HG03432 (cell line): ENCODE results near the gene TICAM2.
A peak's percentile ranks its signal among the peaks of the same experiment; 100 is the strongest.
"Not testable (repeated sequence)": the region's sequence is repeated elsewhere in the genome, so short reads cannot be mapped to it uniquely, and the experiment has no call there.

Source experiments
- ATAC-seq: cut with Tn5 transposase; IDR thresholded peaks from one replicate; pipeline ENCODE4 v1.9.1; 2021; ENCODE audit warnings: mild to moderate bottlenecking, moderate library complexity; ENCODE audit not compliant: unreplicated experiment

Gene TICAM2

DNA sequence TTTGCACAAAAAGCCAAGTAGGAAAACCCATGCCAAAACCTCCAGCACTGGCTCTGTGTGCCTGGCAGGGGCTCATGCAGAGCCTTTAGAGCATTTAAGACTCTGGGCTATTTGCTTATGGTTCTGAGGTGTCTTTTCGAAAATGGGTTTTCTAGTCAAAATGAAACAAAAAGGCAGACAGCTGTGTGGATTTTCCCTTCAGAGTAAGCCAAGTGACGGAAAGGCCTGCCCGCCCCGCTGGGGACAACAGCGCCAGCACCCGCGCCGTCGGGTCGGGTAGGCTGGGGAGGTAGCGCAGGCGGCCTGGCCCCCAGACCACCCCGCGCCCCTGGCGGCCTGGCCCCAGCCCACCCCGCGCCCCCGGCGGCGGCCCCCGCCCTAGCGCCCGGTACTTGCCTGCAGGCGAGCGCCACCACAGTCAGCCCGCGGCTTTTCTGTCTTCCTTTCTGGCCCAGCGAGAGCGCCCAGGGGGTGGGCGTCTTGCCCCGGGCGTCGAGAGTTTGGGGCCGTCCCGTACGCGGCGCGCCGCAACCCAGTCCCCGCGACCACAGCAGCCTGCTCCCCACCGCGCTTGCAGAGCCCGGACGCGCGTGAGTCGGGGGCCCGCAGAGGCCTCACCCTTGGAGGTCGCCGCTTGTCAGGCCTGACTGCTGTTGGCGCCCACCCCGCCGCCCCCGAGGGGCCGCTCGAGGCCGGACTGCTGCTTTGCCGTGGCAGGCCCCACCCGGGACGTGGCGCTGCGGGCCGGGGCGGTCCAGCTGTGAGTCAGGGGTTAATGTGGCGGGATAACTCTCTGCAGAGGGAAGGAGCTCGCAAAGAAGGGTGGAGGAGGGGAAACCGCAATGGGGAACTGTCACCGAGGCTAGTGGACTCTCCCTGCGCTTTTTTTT lies at the start of gene TICAM2:
TSS of gene TICAM2 (minus strand) at position 779 of the 890 bp plus-strand sequence. CDS start 21,223 bp downstream, outside the sequence.
- ATAC-seq: peak; percentile 80

DNA sequence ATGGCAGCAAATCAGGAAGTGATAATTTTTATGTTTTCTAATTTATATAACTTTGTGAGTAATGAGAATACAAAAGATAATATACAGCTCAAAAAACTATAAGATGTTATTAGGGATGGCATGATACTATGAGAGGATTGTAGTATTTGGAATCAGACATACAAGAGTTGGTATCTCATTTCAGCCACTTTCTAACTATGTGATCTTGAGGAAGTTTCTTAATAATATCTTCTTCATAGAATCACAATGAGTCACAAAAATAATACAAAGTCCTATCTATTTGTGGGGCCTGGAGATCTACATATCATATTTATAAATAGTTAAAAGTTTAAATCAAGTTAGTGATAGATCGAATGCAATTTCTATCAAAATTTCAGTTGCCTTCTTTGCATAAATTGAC lies 47.3 kb upstream of the TICAM2 start:
- ATAC-seq: no peak

- no peak for ATAC-seq
Measured at GRCh38 chr5:115648056-115648455, 45.8 kb upstream of the TICAM2 start.

DNA sequence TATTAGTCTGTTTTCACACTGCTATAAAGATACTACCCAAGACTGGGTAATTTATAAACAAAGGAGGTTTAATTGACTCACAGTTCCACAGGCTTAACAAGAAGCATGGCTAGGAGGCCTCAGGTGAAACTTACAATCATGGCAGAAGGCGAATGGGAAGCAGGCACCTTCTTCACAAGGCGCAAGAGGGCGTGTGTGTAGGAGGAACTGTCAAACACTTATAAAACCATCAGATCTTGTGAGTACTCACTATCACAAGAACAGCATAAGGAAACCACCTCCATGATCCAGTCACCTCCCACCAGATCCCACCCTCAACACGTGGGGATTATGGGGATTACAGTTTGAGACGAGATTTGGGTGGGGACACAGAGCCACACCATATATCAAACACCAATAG lies 43.1 kb upstream of the TICAM2 start:
- ATAC-seq: not testable (repeated sequence)

DNA sequence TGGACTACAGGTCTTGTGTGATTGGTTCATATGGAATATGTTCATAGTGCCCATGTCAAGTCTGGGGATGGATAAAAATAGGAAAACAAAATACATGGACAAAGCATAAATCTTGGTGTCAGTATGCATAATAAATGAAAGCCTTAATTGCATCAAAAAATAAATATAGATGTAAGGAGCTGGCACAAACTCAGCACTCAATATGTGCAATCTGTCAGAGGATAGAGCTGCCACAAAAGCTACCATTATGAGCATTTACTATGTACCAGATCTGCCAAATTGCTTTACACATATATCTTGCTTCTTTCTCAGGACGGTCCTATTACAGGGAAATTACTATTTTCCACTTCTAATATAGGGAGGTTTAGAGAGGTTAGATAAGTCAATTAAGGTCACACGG lies 41.8 kb upstream of the TICAM2 start:
- no peak for ATAC-seq

DNA sequence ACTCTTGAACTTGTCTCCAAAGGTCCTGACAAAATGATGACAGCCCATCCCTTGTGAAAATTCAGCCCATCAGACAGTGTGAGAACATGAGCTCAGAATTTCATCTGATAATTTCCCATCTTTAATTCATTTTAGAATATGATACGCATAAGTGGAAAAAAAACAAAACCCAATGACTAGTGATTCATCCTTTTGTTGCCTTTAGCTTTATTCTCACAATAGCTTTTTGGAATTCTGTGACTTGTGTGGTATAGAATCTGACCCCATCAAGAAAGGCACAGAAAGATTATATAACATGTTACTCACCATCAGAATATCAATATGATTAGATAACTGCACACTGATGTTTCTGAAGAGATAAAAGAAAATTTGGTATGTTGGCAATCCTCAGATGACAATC lies 39.7 kb upstream of the TICAM2 start:
- no peak for ATAC-seq

- no peak for ATAC-seq
Measured at GRCh38 chr5:115640274-115640673, 38.0 kb upstream of the TICAM2 start.

- ATAC-seq: no peak
Measured at GRCh38 chr5:115639377-115639776, 37.1 kb upstream of the TICAM2 start.

DNA sequence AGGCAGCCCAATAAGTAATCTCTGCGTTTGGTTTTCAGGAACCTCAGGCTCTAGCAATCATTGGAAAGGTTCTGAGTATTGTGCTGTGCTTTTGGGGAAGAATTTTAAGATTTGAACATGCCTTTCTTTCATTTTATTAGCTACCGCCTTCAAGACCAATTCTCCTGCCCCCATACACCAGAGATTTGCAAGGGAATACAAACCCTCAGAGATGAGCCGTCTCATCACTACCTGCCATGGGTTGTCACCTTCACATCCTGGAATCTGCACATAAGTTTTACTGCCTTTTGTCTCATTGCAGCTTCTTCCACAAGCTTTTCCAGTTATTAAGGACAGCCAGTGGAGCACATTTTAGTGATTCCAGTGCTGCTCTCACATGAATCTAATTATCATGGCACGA lies 35.2 kb upstream of the TICAM2 start:
- ATAC-seq: no peak

GRCh38 chr5:115636008-115636407 lies 33.7 kb upstream of the TICAM2 start:
- no peak for ATAC-seq

DNA sequence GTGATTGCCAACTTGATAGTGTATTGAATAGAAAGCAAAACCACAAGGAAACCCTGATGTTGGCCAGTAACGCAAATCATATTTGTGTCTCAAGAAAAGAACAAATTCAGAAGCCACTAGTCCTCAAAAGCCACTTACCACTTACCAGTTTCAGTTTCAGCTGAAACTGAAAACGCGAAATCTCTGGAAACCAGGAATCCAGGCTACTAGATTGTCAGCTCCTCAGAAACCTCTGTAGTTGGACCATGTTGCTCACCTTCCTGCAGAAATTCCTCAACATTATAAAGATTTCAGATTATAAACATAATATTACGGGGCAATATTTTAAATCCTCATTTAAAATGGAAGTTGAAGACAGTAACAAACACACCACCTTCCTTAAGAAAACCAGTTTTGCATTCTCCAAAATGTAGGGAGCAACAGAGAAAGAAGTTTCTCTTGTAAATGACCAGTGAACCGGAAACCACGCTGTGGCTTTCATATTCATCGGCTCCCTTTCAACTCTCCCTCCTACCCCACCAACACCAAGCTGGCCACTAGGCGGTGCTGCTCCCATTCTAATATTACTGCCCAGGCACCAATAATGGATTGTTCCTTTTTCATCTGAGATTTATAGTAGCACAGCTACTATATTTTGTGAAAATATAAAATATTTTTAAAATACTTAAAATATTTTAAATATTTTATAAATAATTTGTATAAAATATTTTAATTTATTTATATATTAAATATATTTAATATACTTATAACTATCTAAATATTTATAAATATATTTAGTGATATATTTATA lies 32.3 kb upstream of the TICAM2 start:
- peak; percentile 66 for ATAC-seq

DNA sequence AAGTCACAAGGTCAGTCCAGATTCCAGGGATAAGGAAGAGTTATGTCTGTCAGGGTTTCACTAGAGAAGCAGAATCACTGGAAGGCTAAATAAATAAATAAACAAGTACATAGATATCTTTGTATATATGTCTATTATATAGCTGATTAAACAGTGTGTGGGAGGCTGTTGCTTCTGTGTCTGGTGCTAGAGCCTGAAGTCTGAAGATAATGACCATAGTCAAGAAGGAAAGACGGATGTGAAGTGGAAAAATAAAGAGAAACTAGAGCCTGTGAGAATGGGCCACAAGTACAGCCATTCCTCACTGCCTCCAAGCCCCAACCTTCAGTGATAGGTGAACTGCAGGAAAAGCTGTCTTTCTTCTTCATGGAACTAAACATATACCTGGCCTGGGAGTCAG lies 27.6 kb upstream of the TICAM2 start:
- ATAC-seq: no peak

- ATAC-seq: no peak
Measured at GRCh38 chr5:115627295-115627865, 25.1 kb upstream of the TICAM2 start.

DNA sequence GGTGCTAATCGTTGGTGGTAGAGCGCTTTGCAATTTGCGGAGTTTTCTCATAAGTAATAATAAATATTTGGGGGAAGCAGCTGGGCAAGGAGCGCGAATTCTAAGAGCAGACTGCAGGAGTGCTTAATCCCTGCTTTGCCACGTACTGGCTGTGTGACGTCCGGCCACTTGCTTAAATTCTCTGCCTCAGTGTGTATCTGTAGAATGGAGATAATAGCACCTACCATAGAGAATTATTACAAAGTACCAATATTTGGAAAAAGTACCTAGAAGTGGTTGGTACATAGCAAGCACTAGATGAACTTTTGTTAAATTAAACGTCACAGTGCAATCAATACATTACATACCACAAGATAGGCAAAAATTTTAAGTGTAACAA lies 24.2 kb upstream of the TICAM2 start:
- ATAC-seq: peak; percentile 37

GRCh38 chr5:115625579-115626444 lies 23.5 kb upstream of the TICAM2 start, which contains the start of gene TMED7:
TMED7 (minus strand) TSS chr5:115626036; CDS start chr5:115625792, 244 bp downstream.
- peak; percentile 92 for ATAC-seq

- ATAC-seq: no peak
Measured at GRCh38 chr5:115624994-115625393, 22.7 kb upstream of the TICAM2 start.

DNA sequence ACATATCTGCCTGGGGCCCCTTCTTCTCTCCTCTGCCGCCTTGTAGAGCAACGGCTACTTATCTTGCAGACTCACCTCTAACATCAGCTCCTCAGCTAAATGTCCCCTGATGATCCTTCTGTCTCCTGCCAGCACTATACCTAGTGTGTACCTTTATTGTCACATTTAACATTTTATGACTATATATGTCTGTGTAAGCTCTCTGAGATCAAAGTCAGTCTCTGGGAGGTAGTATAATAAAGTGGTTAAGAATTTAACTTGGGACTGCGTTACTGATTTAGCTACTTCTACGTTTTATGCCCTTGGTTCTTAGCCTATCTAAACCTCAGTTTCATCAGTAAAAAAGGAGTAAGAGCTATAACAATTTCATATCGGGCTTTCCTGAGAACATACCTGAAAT lies 21.4 kb upstream of the TICAM2 start:
- no peak for ATAC-seq

- no peak for ATAC-seq
Measured at GRCh38 chr5:115621365-115621900, 19.2 kb upstream of the TICAM2 start.

DNA sequence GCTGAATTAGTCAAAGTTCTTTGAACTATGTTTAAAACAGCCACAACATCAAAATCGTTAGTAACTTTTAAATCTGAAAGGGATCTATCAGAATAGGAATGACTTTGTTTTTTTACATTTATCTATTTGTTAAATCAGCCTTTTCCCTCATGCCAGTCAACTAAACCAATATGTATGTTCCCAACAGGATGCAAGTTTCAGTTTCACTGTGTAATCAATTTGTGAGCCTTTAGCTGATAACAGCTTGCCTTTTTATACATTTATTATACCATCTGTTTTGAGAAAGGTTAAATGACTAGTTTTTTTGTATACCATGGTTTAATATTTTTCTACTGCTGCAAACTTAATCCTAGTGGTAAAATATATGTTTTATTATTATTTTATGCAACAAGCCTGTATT lies 14.6 kb upstream of the TICAM2 start:
- ATAC-seq: no peak

DNA sequence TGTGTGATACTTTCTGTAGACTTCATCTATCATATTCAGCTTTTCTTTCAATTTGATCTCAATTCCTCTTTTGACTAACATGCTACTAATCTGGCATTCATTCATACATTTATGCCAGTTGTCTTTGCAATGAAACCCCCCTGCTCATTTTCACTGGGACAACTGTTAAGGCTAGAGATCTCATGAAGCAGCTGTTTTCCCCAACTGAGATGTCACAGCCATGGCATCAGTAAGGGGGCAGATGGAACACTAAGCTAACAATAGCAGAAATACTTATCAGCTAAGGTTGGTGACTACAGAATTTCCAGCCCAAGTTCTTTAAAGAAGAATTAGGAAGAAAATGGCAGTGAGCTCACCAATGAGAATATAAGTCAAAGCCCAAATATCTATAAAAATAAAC lies 14.2 kb upstream of the TICAM2 start:
- no peak for ATAC-seq
